Stomach (tissue), 4 donors: ENCODE measurements around the gene PLA2G4A.

ENCODE experiments used
- POLR2A ChIP-seq, 4 donors: fragments of 450-650 bp; IDR thresholded peaks; one replicate each; pipeline ENCODE4 v1.6.1; 2016; ENCODE audit warnings: antibody characterized with exemption in 4 of 4, control low read depth in 2 of 4, mild to moderate bottlenecking in 1 of 4, moderate library complexity in 1 of 4
- TF ChIP-seq, protein P1 (sequence below), 7 experiments: fragments of 450-650 bp in 4 of 7; fragments of 200-600 bp in 3 of 7; sonication (generic) in 3 of 7; IDR thresholded peaks; one replicate each; pipeline ENCODE4 v1.5.1; 2016 to 2019; ENCODE audit warnings: antibody characterized with exemption in 7 of 7, control low read depth in 2 of 7, mild to moderate bottlenecking in 1 of 7

DNA sequence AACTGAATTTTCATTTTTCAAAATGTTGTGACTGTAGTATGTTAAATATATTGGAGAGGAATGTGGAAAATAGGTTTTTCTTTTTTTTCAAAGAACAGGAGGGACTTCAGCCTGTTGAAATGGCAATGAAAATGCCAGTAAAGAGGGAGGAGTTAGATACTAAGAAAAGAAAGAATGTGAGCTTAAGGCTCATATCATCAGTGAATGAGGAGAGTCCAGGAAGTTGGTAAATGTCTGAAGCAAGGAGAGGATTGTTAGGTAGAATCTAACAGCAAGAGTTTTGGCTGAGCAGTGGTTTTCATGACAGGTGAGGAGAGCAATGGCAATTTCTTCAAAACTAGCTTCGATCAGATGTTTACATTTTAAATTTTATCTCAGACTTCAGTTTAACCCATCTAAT, 43.0 kb downstream of the PLA2G4A start:
- no peak for TF ChIP-seq POLR2A (IDR thresholded peaks at IDR 0.05)
- TF ChIP-seq, protein P1, sequence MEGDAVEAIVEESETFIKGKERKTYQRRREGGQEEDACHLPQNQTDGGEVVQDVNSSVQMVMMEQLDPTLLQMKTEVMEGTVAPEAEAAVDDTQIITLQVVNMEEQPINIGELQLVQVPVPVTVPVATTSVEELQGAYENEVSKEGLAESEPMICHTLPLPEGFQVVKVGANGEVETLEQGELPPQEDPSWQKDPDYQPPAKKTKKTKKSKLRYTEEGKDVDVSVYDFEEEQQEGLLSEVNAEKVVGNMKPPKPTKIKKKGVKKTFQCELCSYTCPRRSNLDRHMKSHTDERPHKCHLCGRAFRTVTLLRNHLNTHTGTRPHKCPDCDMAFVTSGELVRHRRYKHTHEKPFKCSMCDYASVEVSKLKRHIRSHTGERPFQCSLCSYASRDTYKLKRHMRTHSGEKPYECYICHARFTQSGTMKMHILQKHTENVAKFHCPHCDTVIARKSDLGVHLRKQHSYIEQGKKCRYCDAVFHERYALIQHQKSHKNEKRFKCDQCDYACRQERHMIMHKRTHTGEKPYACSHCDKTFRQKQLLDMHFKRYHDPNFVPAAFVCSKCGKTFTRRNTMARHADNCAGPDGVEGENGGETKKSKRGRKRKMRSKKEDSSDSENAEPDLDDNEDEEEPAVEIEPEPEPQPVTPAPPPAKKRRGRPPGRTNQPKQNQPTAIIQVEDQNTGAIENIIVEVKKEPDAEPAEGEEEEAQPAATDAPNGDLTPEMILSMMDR (IDR thresholded peaks at IDR 0.05), result no peak
